Measurements from ENCODE around the gene PADI4. TPM values are rescaled to one million over a fixed set of nuclear protein-coding genes. Genes with fewer than 3 reads are reported as not detected.

Gene PADI4, protein sequence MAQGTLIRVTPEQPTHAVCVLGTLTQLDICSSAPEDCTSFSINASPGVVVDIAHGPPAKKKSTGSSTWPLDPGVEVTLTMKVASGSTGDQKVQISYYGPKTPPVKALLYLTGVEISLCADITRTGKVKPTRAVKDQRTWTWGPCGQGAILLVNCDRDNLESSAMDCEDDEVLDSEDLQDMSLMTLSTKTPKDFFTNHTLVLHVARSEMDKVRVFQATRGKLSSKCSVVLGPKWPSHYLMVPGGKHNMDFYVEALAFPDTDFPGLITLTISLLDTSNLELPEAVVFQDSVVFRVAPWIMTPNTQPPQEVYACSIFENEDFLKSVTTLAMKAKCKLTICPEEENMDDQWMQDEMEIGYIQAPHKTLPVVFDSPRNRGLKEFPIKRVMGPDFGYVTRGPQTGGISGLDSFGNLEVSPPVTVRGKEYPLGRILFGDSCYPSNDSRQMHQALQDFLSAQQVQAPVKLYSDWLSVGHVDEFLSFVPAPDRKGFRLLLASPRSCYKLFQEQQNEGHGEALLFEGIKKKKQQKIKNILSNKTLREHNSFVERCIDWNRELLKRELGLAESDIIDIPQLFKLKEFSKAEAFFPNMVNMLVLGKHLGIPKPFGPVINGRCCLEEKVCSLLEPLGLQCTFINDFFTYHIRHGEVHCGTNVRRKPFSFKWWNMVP
- 0.62 TPM in 1 of 2 replicates, not detected in the other for total RNA-seq (2014; rRNA removed; shearing (Covaris generic))

DNA sequence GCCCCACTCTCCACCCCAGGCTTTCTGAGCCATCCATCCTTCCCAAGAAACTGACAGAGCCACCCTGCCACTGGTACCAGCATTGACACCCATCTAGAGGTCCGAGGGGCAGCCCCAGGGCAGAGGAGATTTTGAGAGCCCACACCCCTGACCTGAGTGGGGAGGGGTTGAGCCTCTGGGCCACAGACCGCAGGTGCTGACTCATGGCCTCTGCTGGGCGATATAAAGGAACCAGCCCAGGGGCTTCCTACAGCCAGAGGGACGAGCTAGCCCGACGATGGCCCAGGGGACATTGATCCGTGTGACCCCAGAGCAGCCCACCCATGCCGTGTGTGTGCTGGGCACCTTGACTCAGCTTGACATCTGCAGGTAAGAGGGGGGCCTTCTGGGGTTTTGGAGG, at the start of gene PADI4:
Gene PADI4, plus strand, starts transcription at position 252 of the 400 bp plus-strand sequence. Its CDS starts 26 bp downstream, at position 278.
- DNase-seq: no peak
- Histone ChIP-seq H3K27me3 (ENCODE audit: control insufficient read depth, insufficient read depth, low read length) (no peaks in the 10 kb centered on the region), H3K4me3 (ENCODE audit: insufficient read depth, low read depth, low read length) (no peak within 1 kb of the TSS), H3K36me3 (replicated peaks; ENCODE audit: control insufficient read depth, insufficient read depth, low read length) (no peaks in the 10 kb centered on the region)

DNA sequence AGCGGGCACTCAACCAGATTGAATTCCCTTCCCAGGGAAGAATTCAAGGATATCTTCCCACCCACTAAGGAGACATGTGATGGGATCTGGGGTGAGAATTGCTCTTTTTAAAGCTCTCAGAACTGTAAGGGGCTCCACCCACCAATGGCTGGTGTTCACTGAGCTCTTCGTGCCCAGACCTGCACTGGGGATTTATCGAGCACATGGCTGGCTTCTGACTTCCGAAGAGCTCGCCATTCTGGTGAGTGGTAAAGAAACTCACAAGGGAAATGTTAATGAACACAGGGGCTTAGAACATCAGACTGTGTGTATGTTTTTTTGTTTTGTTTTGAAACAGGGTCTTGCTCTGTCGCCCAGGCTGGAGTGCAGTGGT, 49.3 kb upstream of the PADI4 start:
- H3K4me3 ChIP-seq (ENCODE audit: insufficient read depth, low read depth, low read length): no peak overlapping the region
- H3K36me3 ChIP-seq (replicated peaks; ENCODE audit: control insufficient read depth, insufficient read depth, low read length): no peaks in the 10 kb centered on the region
- DNase-seq: no peak
- H3K27me3 ChIP-seq (ENCODE audit: control insufficient read depth, insufficient read depth, low read length): no peaks in the 10 kb centered on the region

DNA sequence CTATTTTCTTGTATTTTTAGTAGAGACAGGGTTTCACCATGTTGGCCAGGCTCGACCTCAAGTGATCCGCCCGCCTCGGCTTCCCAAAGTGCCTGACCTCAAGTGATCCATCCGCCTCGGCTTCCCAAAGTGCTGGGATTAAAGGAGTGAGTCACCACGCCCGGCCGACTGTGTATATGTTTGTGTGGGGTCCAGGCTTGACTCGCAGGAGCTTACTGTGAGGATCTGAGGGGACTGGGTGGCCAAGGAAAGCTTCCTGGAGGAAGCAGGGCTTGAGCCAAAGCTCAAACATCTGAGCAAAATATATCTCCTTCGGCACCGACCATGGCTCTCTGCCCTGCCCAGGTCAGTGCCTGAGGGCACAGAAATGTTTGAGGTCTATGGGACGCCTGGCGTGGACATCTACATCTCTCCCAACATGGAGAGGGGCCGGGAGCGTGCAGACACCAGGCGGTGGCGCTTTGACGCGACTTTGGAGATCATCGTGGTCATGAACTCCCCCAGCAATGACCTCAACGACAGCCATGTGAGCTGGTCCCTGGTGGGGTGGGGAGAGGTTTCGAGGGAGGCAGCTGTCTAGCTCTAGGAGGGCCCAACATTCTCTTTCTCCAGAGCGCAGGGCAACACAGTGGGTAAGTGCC, 48.6 kb upstream of the PADI4 start:
- Histone ChIP-seq H3K36me3 (replicated peaks; ENCODE audit: control insufficient read depth, insufficient read depth, low read length) (no peaks in the 10 kb centered on the region), H3K27me3 (ENCODE audit: control insufficient read depth, insufficient read depth, low read length) (no peaks in the 10 kb centered on the region), H3K4me3 (ENCODE audit: insufficient read depth, low read depth, low read length) (no peak overlapping the region)
- no peak for DNase-seq

DNA sequence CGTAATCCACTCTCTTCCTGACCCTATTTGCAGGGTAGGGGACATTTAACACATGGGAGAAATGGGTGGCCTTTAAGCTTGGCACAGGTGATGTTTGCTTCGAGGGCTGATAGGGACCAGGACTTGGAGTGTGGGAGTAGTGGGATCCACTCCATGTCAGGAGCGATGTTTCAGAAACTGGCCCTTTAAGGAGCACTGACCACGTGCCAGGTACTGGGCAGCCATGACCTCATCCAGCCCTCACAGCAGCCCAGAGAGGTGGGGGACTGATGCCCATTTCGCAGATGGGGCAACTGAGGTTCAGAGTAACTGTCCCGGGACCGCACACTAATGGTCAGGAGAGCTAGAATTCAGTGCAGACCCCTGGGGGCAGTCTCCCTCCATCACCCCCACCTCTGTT, 47.7 kb upstream of the PADI4 start:
- no peak for DNase-seq
- no peak overlapping the region for H3K4me3 ChIP-seq (ENCODE audit: insufficient read depth, low read depth, low read length)
- H3K36me3 ChIP-seq (replicated peaks; ENCODE audit: control insufficient read depth, insufficient read depth, low read length): no peaks in the 10 kb centered on the region
- H3K27me3 ChIP-seq (ENCODE audit: control insufficient read depth, insufficient read depth, low read length): no peaks in the 10 kb centered on the region

DNA sequence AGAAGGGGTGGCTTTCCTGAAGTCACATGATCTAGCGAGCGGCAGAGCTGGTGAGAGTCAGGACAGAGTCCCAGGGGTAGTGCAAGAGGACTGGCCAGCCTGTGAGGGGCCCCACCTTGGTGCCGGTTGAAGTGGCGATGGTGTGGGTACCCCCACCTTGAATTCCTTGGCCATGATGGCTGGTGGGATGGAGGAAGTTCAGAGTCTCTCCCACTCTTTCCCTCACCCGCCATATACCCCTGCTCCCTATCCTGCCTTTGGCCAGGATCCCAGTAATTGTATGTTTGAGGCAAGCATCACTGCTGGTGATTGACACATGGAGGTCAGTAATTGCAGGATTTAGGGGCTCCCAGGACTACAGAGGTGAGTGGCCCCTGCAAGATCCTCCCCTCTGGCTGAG, 47.3 kb upstream of the PADI4 start:
- H3K36me3 ChIP-seq (replicated peaks; ENCODE audit: control insufficient read depth, insufficient read depth, low read length): no peaks in the 10 kb centered on the region
- no peaks in the 10 kb centered on the region for H3K27me3 ChIP-seq (ENCODE audit: control insufficient read depth, insufficient read depth, low read length)
- H3K4me3 ChIP-seq (ENCODE audit: insufficient read depth, low read depth, low read length): no peak overlapping the region
- no peak for DNase-seq

DNA sequence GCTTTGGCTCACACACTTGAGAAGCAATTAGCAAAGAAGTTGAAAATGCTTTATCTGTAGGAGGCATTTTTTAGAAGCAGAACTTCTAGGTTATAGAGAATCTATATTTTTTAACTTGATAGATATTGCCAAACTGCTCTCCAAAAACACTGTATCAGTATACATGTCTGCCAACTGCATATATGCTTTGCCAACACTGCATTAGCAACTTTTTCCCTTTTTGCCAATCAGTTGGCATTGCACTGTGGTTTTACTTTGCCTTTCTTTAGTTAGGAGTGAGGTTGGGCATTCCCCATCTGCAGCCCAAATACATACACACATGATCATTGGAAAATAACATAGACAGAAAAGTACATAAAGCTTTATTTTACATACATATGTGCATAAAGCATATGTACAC, 44.1 kb upstream of the PADI4 start:
- DNase-seq: no peak
- Histone ChIP-seq H3K36me3 (replicated peaks; ENCODE audit: control insufficient read depth, insufficient read depth, low read length) (no peaks in the 10 kb centered on the region), H3K27me3 (ENCODE audit: control insufficient read depth, insufficient read depth, low read length) (no peaks in the 10 kb centered on the region), H3K4me3 (ENCODE audit: insufficient read depth, low read depth, low read length) (no peak overlapping the region)

DNA sequence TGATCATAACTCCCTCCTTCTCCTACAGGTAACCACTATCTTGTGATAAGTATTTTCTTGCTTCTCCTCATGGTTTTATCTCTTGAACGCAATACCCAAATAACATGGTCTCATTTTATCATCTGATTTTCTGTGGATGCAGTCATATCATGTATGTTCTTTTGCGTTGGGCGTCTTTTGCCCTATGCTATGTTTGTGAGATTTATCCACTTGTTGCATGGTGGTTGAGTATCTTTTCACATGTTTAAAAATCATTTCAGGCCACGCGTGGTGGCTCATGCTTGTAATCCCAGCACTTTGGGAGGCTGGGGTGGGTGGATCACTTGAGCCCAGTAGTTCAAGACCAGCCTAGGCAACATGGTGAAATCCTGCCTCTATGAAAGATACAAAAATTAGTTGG, 43.5 kb upstream of the PADI4 start:
- H3K4me3 ChIP-seq (ENCODE audit: insufficient read depth, low read depth, low read length): no peak overlapping the region
- no peaks in the 10 kb centered on the region for H3K36me3 ChIP-seq (replicated peaks; ENCODE audit: control insufficient read depth, insufficient read depth, low read length)
- H3K27me3 ChIP-seq (ENCODE audit: control insufficient read depth, insufficient read depth, low read length): no peaks in the 10 kb centered on the region
- DNase-seq: no peak

DNA sequence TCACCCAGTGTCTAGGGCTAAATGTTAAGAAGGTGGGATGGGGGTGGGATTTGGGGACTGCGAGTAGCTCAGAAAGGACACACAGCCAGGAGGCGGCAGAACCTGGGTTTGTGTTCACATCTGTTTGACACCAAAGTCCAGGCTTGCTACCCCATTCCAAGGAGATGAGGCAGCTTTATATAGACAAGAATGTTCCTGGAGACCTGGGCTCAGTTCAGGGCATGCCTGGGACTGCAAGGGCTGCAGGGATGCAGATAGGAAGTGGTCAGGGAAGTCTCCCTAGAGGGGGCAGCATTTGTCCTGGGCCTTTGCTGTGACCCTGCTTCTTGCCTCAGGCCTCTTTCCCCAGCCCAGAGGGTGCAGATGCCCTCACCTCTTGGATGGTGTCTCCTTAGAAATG, 42.8 kb upstream of the PADI4 start:
- Histone ChIP-seq H3K36me3 (replicated peaks; ENCODE audit: control insufficient read depth, insufficient read depth, low read length) (no peaks in the 10 kb centered on the region), H3K4me3 (ENCODE audit: insufficient read depth, low read depth, low read length) (no peak overlapping the region), H3K27me3 (ENCODE audit: control insufficient read depth, insufficient read depth, low read length) (no peaks in the 10 kb centered on the region)
- peak; percentile 75 for DNase-seq

DNA sequence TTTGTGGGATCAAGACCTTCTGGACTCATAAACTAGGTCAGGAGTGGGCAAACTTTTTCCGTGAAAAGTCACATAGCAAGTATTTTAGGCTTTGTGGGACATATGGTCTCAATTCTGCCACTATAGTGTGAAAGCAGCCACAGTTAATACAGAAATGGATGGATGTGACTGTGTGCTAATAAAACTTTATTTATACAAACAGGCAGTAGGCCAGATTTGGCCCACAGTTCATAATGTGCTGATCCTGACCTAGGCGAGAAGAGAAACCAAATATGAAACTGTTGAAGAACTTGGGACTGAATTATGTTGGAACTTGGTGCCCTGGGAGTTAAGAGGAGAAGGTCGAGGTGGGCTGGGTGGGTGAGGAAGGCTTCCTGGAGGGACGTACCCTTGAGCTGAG, 42.0 kb upstream of the PADI4 start:
- Histone ChIP-seq H3K36me3 (replicated peaks; ENCODE audit: control insufficient read depth, insufficient read depth, low read length) (no peaks in the 10 kb centered on the region), H3K4me3 (ENCODE audit: insufficient read depth, low read depth, low read length) (no peak overlapping the region), H3K27me3 (ENCODE audit: control insufficient read depth, insufficient read depth, low read length) (no peaks in the 10 kb centered on the region)
- no peak for DNase-seq

DNA sequence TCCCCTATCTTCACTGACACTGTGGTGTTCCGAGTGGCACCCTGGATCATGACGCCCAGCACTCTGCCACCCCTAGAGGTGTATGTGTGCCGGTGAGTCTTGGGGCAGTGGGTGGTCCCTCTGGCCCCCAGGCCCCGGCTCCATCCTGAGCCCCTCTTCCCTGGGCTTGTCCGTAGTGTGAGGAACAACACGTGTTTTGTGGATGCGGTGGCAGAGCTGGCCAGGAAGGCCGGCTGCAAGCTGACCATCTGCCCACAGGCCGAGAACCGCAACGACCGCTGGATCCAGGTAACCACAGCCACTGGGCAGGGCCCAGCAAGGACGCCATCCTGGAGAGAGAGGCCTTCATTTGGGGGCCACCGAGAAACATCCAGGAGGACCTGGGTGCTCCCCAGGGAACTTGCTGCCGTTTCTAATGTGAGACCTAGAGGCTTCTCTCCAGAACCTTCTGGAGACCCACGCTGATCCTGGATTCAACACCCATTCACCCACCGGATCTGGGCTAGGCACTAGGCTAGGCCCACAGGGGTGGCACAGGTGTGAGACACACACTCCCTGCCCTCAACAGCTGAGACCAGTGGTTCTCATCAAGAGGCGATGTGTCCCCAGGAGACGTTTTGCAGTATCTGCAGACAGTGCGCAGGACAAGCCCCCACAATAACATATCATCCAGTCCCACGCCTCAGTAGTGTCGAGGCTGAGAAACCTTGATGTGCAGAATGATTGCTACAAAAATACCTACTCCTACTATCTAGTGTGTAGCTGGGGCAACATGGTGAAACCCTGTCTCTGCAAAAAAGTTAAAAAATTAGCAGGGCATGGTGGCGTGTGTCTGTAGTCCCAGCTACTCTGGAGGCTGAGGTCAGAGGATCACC, 36.9 kb upstream of the PADI4 start:
- no peak overlapping the region for H3K4me3 ChIP-seq (ENCODE audit: insufficient read depth, low read depth, low read length)
- DNase-seq: peak; percentile 43
- no peaks in the 10 kb centered on the region for H3K36me3 ChIP-seq (replicated peaks; ENCODE audit: control insufficient read depth, insufficient read depth, low read length)
- H3K27me3 ChIP-seq (ENCODE audit: control insufficient read depth, insufficient read depth, low read length): no peaks in the 10 kb centered on the region

DNA sequence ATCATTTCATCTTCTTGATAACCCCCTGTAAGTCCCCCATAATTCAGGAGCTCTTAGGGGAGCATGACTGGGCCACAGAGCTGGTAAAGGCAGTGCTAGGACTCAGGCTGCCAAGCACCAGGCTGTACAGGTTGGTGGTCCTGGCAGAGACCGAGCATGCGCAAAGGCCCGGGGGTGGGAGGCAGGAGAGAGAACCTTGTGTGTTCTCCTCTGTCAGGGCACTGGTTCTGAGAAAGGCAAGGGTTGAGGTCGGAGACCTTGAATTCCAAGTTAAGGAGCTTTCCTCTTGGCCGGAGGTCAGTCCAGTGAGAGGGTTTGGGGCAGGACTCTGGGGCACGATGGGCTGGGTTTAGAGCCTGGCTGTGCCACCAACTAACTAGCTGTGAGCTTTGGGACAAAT, 35.9 kb upstream of the PADI4 start:
- no peak for DNase-seq
- H3K27me3 ChIP-seq (ENCODE audit: control insufficient read depth, insufficient read depth, low read length): no peaks in the 10 kb centered on the region
- H3K36me3 ChIP-seq (replicated peaks; ENCODE audit: control insufficient read depth, insufficient read depth, low read length): no peaks in the 10 kb centered on the region
- H3K4me3 ChIP-seq (ENCODE audit: insufficient read depth, low read depth, low read length): no peak overlapping the region

DNA sequence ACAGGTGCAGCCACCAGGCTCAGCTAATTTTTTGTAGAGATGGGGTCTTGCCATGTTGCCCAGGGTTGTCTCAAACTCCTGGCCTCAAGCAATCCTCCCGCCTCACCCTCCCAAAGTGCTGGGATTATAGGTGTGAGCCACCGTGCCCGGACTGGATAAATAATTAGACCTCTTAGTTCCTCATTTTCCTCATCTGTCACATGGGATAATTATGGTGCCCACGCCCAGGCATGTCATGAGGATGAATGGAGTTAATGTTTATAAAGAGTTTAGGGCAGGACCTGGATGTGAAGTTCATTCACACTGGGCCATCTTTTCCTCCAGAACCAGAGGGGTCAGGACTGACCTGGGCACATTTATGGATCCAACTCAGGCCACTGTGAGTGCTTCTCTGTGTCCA, 35.4 kb upstream of the PADI4 start:
- no peak for DNase-seq
- Histone ChIP-seq H3K4me3 (ENCODE audit: insufficient read depth, low read depth, low read length) (no peak overlapping the region), H3K27me3 (ENCODE audit: control insufficient read depth, insufficient read depth, low read length) (no peaks in the 10 kb centered on the region), H3K36me3 (replicated peaks; ENCODE audit: control insufficient read depth, insufficient read depth, low read length) (no peaks in the 10 kb centered on the region)

DNA sequence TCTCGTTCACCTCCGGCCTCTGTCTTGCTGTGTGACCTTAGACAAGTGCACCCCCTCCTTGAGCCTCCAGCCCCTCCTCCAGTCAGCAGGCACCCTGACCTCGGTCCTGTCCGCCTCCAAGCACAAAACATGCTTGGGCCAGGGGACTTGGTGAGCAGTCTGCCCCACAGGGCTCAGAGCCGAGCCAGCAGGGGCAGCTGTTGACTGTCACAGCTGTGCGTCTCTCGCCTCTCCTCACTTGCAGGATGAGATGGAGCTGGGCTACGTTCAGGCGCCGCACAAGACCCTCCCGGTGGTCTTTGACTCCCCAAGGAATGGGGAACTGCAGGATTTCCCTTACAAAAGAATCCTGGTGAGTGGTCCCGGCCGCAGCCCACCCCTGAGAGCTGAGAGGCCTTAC, 34.9 kb upstream of the PADI4 start:
- DNase-seq: peak; percentile 52
- H3K4me3 ChIP-seq (ENCODE audit: insufficient read depth, low read depth, low read length): no peak overlapping the region
- H3K27me3 ChIP-seq (ENCODE audit: control insufficient read depth, insufficient read depth, low read length): no peaks in the 10 kb centered on the region
- H3K36me3 ChIP-seq (replicated peaks; ENCODE audit: control insufficient read depth, insufficient read depth, low read length): no peaks in the 10 kb centered on the region
